SK-N-SH treated with all-trans-retinoic acid at 6 μM for 48 hours (cell line): ENCODE results near the gene ITGA3.
A peak's percentile ranks its signal among the peaks of the same experiment; 100 is the strongest.

Experiments used
- ATAC-seq: fragments of 200-7000 bp; cut with Tn5 transposase; 3 replicates; pipeline ENCODE4 v1.9.1; 2020; ENCODE audit warnings: mild to moderate bottlenecking, moderate library complexity
- ARNTL ChIP-seq: fragments of 450-650 bp; formaldehyde crosslinking; IDR thresholded peaks from 2 replicates; pipeline ENCODE4 v1.5.0; 2020; ENCODE audit warnings: low read depth, mild to moderate bottlenecking, moderate library complexity, borderline replicate concordance
- BACH2 ChIP-seq: fragments of 250-450 bp; sonication (Bioruptor Pico); IDR thresholded peaks from 2 replicates; pipeline ENCODE4 v1.9.0; 2021; ENCODE audit warnings: mild to moderate bottlenecking, borderline replicate concordance
- CREB5 ChIP-seq: fragments of 250-450 bp; sonication (Bioruptor Pico); IDR thresholded peaks from 2 replicates; pipeline ENCODE4 v1.5.1; 2020; ENCODE audit warnings: low read depth, mild to moderate bottlenecking, moderate library complexity
- CSDC2 ChIP-seq: fragments of 250-450 bp; sonication (Bioruptor Pico); IDR thresholded peaks from 2 replicates; pipeline ENCODE4 v1.5.0; 2020; ENCODE audit warnings: mild to moderate bottlenecking, moderate library complexity
- CSRNP3 ChIP-seq: fragments of 250-450 bp; sonication (Bioruptor Pico); IDR thresholded peaks from 2 replicates; pipeline ENCODE4 v1.5.1; 2021; ENCODE audit warnings: mild to moderate bottlenecking, moderate library complexity
- ESRRG ChIP-seq: fragments of 250-450 bp; sonication (Bioruptor Pico); IDR thresholded peaks from 2 replicates; pipeline ENCODE4 v1.6.1; 2021; ENCODE audit warnings: mild to moderate bottlenecking
- GLIS3 ChIP-seq: fragments of 250-450 bp; sonication (Bioruptor Pico); IDR thresholded peaks from 2 replicates; pipeline ENCODE4 v1.5.0; 2020; ENCODE audit warnings: mild to moderate bottlenecking, moderate library complexity
- ISL1 ChIP-seq: fragments of 250-450 bp; sonication (Bioruptor Pico); IDR thresholded peaks from 2 replicates; pipeline ENCODE4 v2.1.2; 2022; ENCODE audit warnings: mild to moderate bottlenecking, moderate library complexity
- OSR1 ChIP-seq: fragments of 250-450 bp; sonication (Bioruptor Pico); IDR thresholded peaks from 2 replicates; pipeline ENCODE4 v1.8.0; 2022; ENCODE audit warnings: moderate library complexity, mild to moderate bottlenecking, inconsistent platforms
- PPARA ChIP-seq: fragments of 250-450 bp; sonication (Bioruptor Pico); IDR thresholded peaks from 2 replicates; pipeline ENCODE4 v1.5.0; 2020; ENCODE audit warnings: mild to moderate bottlenecking, borderline replicate concordance
- RARB ChIP-seq: fragments of 250-450 bp; sonication (Bioruptor Pico); IDR thresholded peaks from 2 replicates; pipeline ENCODE4 v1.8.0; 2021; ENCODE audit warnings: mild to moderate bottlenecking, moderate library complexity
- SNAI2 ChIP-seq: fragments of 250-450 bp; sonication (Bioruptor Pico); IDR thresholded peaks from 2 replicates; pipeline ENCODE4 v1.5.0; 2020; ENCODE audit warnings: mild to moderate bottlenecking, moderate library complexity
- TCF4 ChIP-seq: fragments of 250-450 bp; sonication (Bioruptor Pico); IDR thresholded peaks from 2 replicates; pipeline ENCODE4 v1.8.0; 2021; ENCODE audit warnings: mild to moderate bottlenecking, moderate library complexity, borderline replicate concordance
- TOX ChIP-seq: fragments of 250-450 bp; sonication (Bioruptor Pico); IDR thresholded peaks from 2 replicates; pipeline ENCODE4 v1.8.0; 2021; ENCODE audit warnings: mild to moderate bottlenecking, moderate library complexity, borderline replicate concordance
- ZC3H10 ChIP-seq: fragments of 250-450 bp; sonication (Bioruptor Pico); IDR thresholded peaks from 2 replicates; pipeline ENCODE4 v1.5.1; 2021; ENCODE audit warnings: mild to moderate bottlenecking, moderate library complexity
- ZFP3 ChIP-seq: fragments of 250-450 bp; sonication (Bioruptor Pico); IDR thresholded peaks from 2 replicates; pipeline ENCODE4 v1.5.0; 2020; ENCODE audit warnings: mild to moderate bottlenecking, moderate library complexity
- ZFP30 ChIP-seq: fragments of 450-650 bp; formaldehyde crosslinking; IDR thresholded peaks from 2 replicates; pipeline ENCODE4 v1.5.0; 2022; ENCODE audit warnings: mild to moderate bottlenecking, moderate library complexity
- ZNF565 ChIP-seq: fragments of 450-650 bp; formaldehyde crosslinking; conservative IDR thresholded peaks from 2 replicates; pipeline ENCODE4 v1.5.0; 2020; ENCODE audit warnings: low read depth, mild to moderate bottlenecking, moderate library complexity
- ZNF70 ChIP-seq: fragments of 450-650 bp; formaldehyde crosslinking; IDR thresholded peaks from 2 replicates; pipeline ENCODE4 v1.5.0; 2020; ENCODE audit warnings: mild to moderate bottlenecking, moderate library complexity
- ZNF8 ChIP-seq: fragments of 450-650 bp; formaldehyde crosslinking; IDR thresholded peaks from 2 replicates; pipeline ENCODE4 v1.5.0; 2020; ENCODE audit warnings: mild to moderate bottlenecking, moderate library complexity
- TF ChIP-seq, protein P1 (sequence below): fragments of 250-450 bp; sonication (Bioruptor Pico); IDR thresholded peaks from 2 replicates; pipeline ENCODE4 v1.5.0; 2020; ENCODE audit warnings: mild to moderate bottlenecking, moderate library complexity
- TF ChIP-seq, protein P2 (sequence below): fragments of 250-450 bp; sonication (Bioruptor Pico); IDR thresholded peaks from 2 replicates; pipeline ENCODE4 v1.8.0; 2021; ENCODE audit warnings: low read depth, mild to moderate bottlenecking, moderate library complexity, borderline replicate concordance

The ITGA3 gene

GRCh38 chr17:50100480-50100883, 44.6 kb downstream of the ITGA3 start (continued):
- TF ChIP-seq ISL1 (CRISPR knock-in tag), result no peak

- TF ChIP-seq CSDC2 (CRISPR knock-in tag), result no peak
- no peak for TF ChIP-seq SNAI2 (CRISPR knock-in tag)
- TF ChIP-seq ZNF8 (CRISPR knock-in tag), result no peak
- TF ChIP-seq ISL1 (CRISPR knock-in tag), result no peak
- TF ChIP-seq, protein P1, sequence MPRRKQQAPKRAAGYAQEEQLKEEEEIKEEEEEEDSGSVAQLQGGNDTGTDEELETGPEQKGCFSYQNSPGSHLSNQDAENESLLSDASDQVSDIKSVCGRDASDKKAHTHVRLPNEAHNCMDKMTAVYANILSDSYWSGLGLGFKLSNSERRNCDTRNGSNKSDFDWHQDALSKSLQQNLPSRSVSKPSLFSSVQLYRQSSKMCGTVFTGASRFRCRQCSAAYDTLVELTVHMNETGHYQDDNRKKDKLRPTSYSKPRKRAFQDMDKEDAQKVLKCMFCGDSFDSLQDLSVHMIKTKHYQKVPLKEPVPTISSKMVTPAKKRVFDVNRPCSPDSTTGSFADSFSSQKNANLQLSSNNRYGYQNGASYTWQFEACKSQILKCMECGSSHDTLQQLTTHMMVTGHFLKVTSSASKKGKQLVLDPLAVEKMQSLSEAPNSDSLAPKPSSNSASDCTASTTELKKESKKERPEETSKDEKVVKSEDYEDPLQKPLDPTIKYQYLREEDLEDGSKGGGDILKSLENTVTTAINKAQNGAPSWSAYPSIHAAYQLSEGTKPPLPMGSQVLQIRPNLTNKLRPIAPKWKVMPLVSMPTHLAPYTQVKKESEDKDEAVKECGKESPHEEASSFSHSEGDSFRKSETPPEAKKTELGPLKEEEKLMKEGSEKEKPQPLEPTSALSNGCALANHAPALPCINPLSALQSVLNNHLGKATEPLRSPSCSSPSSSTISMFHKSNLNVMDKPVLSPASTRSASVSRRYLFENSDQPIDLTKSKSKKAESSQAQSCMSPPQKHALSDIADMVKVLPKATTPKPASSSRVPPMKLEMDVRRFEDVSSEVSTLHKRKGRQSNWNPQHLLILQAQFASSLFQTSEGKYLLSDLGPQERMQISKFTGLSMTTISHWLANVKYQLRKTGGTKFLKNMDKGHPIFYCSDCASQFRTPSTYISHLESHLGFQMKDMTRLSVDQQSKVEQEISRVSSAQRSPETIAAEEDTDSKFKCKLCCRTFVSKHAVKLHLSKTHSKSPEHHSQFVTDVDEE (CRISPR knock-in tag), result no peak
- no peak for TF ChIP-seq ZNF70
- TF ChIP-seq OSR1, result no peak
- no peak for TF ChIP-seq CREB5 (CRISPR knock-in tag)
- TF ChIP-seq ZFP3, result no peak
- TF ChIP-seq CSRNP3, result no peak
- TF ChIP-seq RARB (CRISPR knock-in tag), result no peak
- no peak for TF ChIP-seq ZNF565 (CRISPR knock-in tag)
- no peak for TF ChIP-seq GLIS3 (CRISPR knock-in tag)
- no peak for TF ChIP-seq TOX
- TF ChIP-seq TCF4 (CRISPR knock-in tag), result no peak
- TF ChIP-seq ARNTL (CRISPR knock-in tag), result no peak
- TF ChIP-seq, protein P2, sequence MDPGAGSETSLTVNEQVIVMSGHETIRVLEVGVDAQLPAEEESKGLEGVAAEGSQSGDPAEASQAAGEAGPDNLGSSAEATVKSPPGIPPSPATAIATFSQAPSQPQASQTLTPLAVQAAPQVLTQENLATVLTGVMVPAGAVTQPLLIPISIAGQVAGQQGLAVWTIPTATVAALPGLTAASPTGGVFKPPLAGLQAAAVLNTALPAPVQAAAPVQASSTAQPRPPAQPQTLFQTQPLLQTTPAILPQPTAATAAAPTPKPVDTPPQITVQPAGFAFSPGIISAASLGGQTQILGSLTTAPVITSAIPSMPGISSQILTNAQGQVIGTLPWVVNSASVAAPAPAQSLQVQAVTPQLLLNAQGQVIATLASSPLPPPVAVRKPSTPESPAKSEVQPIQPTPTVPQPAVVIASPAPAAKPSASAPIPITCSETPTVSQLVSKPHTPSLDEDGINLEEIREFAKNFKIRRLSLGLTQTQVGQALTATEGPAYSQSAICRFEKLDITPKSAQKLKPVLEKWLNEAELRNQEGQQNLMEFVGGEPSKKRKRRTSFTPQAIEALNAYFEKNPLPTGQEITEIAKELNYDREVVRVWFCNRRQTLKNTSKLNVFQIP, result no peak
- TF ChIP-seq ESRRG (CRISPR knock-in tag), result no peak
- TF ChIP-seq ZC3H10 (CRISPR knock-in tag), result no peak
- TF ChIP-seq BACH2, result no peak
- TF ChIP-seq, all 23 proteins: peak for 0
- peak; percentile 19 for ATAC-seq
Measured at GRCh38 chr17:50100921-50101345, 45.0 kb downstream of the ITGA3 start.

DNA sequence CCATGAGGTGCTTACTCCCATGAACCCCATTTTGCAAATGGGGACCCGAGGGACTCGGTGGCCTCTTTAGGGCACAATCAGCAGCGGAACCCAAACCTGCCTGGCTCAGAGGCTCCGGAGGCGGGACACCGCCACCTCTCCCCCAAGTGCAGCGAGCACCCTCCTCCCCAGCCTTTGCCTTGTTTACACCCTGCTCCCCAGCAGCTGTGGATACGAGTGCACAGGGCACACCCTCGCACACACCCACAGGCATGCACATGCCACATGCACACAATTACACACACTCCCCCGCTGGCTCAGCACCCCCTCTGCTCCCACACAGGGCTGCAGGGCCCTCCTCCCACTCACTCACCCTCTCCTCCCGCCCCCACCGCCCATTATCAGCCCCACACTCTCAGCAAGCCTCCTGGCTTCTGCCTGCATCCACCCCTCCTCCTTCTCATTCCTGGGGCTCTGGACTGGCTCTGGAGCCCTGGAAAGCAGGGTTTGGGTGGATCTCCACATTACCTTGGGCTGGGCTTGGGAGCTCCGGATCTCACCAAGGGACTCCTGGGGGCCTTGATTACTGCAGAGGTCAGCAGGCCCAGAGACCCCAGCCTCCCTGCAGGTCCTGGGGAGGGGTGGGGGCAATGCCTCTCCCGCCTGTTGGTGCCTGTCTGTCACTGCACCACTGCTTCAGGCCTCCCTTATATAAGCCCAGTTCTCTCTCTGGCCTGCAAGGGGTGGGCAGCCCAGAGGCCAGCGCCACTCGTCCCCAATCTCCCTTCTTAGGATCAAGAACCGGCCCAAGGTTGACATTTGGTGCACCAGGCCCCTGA, 45.6 kb downstream of the ITGA3 start:
- TF ChIP-seq PPARA (CRISPR knock-in tag), result no peak
- TF ChIP-seq, protein P1 (CRISPR knock-in tag), result no peak
- no peak for TF ChIP-seq ZFP3
- no peak for TF ChIP-seq GLIS3 (CRISPR knock-in tag)
- no peak for TF ChIP-seq CREB5 (CRISPR knock-in tag)
- TF ChIP-seq ZNF565 (CRISPR knock-in tag), result no peak
- TF ChIP-seq, protein P2, result no peak
- no peak for TF ChIP-seq BACH2
- TF ChIP-seq ZFP30 (CRISPR knock-in tag), result no peak
- no peak for TF ChIP-seq ZNF70
- no peak for TF ChIP-seq ZNF8 (CRISPR knock-in tag)
- no peak for TF ChIP-seq CSDC2 (CRISPR knock-in tag)
- no peak for TF ChIP-seq ARNTL (CRISPR knock-in tag)
- no peak for TF ChIP-seq OSR1
- TF ChIP-seq TCF4 (CRISPR knock-in tag), result no peak
- TF ChIP-seq SNAI2 (CRISPR knock-in tag), result no peak
- TF ChIP-seq ZC3H10 (CRISPR knock-in tag), result no peak
- TF ChIP-seq RARB (CRISPR knock-in tag), result no peak
- ATAC-seq, result peak; percentile 55
